HG02885 (cell line): ENCODE measurements around the gene TTN.

Experiments used
- ATAC-seq: cut with Tn5 transposase; IDR thresholded peaks from one replicate; pipeline ENCODE4 v1.9.1; 2021; ENCODE audit warnings: mild to moderate bottlenecking; ENCODE audit not compliant: unreplicated experiment, poor library complexity

TTN gene

DNA sequence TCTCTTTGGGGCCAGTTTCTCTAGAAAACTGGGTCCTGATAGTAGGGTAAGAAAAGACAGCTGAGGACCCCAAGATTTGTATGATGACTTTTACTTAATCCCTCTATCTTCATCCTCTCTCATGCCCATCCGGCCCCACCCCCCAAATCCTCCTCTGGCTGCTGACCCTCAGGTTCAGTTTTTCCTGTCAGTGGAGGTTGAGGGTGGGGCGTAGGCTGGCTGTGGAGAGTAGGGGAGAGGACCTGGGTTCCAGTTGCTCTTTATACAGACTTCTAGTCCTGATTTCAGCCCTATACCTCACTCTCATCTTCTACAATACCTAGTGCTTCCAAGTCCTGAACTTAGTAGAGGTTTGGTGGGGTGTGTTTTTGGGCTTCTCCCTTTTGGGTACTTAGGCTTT lies 298.6 kb downstream of the TTN start:
- no peak for ATAC-seq

DNA sequence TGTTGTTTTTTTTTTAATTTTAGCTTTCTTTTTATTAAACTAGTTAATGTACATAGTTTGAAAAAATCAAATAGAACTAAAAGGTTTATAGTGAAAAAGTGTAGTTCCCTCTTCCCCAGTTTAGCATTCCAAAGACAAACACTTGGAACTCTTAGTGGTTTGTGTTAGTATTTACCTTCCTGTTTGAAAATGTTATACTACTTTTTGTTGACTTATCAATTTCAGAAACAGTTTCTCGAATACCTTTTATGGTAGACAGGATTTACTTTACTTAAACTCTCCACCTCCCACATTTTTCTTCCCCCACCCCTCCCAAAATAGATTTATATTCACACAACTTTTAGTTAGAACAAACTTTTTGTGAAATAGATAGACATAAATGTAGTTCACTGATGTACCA lies 300.3 kb downstream of the TTN start:
- peak; percentile 9 for ATAC-seq

- no peak for ATAC-seq
Measured at GRCh38 chr2:178506524-178506923, 300.7 kb downstream of the TTN start.

GRCh38 chr2:178506101-178506500 lies 301.1 kb downstream of the TTN start:
- ATAC-seq: no peak

- ATAC-seq: no peak
Measured at GRCh38 chr2:178502751-178503150, 304.5 kb downstream of the TTN start.

- ATAC-seq: no peak
Measured at GRCh38 chr2:178499640-178500039, 307.6 kb downstream of the TTN start.

GRCh38 chr2:178498137-178498536 lies 309.1 kb downstream of the TTN start:
- ATAC-seq: peak; percentile 79

DNA sequence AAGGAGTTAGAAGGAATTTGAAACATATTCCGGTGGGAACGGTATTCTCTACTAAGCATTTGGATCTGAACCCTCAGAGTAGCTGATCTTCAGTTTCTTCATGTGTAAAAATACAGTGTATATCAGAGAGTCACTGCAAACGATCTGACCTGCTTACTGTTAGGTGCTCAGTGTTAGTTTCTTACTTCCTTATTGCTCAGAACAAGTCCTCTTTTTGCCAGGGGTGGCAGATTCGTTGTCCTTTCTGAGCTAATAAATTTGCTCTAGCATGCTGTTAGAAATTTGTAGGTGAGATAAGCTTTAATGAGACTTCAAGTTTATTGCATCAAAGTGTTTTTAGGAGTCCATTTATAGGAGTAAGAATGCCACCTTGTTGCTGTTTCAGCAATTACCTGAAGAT lies 311.2 kb downstream of the TTN start:
- ATAC-seq: no peak

- ATAC-seq: no peak
Measured at GRCh38 chr2:178491612-178492011, 315.6 kb downstream of the TTN start.

DNA sequence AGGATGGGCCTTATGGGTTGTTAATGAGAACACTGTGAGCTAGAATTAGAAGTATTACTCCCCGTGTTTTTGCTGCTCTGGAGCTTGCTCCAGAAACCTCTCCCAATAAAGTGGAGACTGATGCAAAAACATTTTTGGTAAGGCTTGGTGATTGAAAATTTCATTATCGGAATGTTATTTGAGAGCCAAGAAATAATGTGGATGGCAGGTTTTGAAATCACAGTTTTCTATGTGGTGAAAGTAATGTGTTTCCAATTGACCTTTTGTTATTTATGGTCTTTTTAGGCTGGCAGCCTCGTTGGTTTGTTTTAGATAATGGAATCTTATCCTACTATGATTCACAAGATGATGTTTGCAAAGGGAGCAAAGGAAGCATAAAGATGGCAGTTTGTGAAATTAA lies 321.9 kb downstream of the TTN start:
- no peak for ATAC-seq

GRCh38 chr2:178484245-178485041 lies 322.8 kb downstream of the TTN start:
- no peak for ATAC-seq

GRCh38 chr2:178482437-178482836 lies 324.8 kb downstream of the TTN start:
- peak; percentile 34 for ATAC-seq

DNA sequence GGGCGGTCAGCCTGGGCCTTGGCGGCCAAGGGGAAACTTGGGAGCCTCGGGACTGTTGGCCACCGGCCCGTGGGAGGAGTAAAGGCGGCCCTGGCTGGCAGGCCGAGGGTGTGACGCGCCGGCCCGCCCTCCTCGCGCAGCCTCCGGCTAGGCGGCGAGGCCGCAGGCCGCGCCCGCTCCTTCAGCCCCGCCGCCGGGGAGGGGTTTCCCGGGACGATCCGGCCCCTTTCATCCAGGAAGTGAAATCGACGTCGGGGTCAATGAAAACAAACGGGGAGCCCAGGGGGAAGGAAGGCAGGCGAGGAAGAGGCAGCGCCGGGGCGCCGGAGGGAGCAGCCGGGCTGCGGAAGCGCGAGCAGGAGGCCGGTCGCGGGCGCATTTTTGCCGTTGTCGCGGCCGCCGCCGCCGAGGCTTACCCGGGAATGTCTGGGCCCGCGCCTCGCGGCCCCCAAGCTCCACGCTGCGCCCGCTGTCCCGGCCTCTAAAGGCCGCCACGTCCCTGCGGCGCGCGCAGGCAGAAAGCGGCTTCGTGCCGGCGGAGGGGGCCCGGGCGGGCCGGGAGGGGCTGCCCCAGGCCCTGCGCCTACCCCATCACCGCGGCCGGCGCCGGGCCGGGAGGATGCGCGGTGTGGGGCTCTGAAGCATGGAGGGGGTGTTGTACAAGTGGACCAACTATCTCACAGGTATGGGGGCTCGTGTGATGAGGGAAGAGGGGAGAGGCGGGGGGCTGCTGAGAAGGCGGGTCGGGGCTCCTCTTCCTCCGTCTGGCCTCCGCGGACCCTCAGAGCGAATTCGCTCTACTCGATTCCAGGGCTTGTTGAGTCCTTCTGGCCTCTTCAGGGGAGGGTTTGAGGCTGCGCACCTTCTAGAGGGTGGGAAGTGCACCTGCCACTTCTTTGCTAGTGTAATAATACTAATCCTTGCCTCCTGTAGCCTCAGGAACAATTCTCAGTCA lies 326.7 kb downstream of the TTN start, which contains the start of gene PLEKHA3:
Gene PLEKHA3 (plus strand): TSS at position 231 of the 955 bp plus-strand sequence. CDS start 413 bp downstream, at position 644.
- ATAC-seq: peak; percentile 73

DNA sequence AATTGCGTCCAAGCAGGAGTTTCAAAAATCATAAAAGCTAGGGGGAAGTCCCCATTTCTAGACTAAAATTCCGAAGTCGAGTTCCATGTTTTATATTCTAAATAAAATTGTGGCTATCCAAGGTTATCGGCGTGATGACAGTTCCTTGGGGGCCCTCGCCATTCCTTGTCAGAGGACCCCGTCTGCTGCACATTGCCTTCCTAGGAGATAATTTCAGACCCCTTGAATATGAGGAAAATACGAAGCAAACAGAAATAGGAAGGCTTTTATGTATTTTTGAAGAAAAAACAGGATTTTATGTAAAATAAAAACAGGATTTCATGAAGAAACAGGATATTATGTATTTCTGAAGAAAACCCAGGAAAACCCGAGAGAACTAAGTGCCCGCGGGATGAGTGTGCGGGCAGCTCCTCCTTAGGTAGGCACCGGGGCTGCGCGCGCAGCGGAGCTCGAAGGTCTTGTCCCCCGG lies 327.4 kb downstream of the TTN start:
- ATAC-seq: no peak

- no peak for ATAC-seq
Measured at GRCh38 chr2:178479275-178479616, 328.0 kb downstream of the TTN start.

GRCh38 chr2:178478439-178479274 lies 328.6 kb downstream of the TTN start, which contains the start of gene FKBP7:
TSS of gene FKBP7 (minus strand) at chr2:178478600. CDS start at chr2:178478499, 101 bp downstream.
- ATAC-seq: peak; percentile 53

DNA sequence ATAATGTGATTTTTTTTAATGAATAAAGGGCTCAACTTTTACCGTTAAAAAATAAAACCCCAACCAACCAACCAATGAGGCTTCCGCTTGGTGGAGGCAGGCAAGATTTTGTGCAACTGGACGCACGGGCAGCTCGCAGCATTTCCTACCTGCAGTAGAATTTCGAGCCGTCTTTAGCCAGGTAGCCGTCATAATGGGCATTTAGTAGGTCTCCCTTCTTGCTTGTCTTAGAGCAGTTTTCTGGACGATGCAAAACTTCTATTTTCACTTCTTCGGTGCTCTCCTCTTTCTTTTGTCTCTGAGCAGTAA lies 329.1 kb downstream of the TTN start:
- no peak for ATAC-seq

- ATAC-seq: no peak
Measured at GRCh38 chr2:178477443-178478129, 329.6 kb downstream of the TTN start.

DNA sequence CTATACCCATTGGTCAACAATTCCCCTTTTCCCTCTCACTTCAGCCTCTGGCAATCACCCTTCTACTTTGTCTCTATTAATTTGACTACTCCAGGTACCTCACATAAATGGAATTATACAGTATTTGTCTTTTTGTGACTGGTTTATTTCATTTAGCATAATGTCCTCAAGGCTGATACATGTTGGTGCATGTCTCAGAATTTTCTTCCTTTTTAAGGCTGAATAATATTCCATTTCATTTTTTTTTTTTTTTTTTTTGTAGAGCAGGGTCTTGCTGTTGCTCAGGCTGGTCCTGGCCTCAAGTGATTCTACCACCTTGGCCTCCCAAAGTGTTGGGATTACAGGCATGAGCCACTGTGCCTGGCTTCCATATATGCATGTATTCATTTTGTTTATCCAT lies 330.7 kb downstream of the TTN start:
- ATAC-seq: no peak
